ENCODE results near the gene B3GNT3.
"Not testable (repeated sequence)": the region's sequence is repeated elsewhere in the genome, so short reads cannot be mapped to it uniquely, and the experiment has no call there.

The B3GNT3 gene

DNA sequence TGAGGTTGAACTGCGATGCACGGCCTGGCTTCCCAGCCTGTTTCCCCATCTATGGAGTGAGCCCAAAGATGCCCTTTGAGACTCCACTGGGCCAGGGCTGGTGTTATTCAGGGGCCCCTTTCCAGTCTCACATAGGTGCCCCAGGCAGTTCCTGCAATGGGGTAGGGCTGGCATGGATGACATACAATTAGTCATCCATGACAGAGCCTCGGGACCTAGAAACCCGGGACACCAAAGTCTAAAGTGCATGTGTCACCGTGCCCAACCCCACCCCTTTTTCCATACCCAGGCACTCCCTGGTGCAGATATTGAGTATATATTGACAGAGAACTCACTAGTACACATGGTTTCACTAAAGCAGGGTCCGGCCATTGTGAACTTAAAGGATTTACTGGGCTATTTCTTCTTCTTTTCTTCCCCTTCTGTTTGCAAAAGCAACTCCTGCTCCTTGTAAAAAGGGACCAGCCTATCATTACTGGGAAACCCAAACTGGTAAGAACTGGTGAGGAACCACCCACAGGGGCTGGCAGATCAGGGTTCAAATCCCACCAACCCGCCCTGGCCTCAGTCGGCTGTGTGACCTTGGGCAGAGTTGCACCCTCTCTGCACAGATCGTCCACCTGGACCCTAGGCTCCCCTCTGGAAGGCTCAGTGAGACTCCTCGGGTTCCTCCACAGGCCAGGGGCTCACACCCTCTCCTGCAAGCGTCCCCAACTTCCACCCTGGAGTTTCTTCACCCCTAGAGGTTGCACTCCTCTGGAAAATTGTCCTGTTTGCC, 2.7 kb downstream of the B3GNT3 start:
- DNase-seq (ENCODE audit: low read depth): no peak

DNA sequence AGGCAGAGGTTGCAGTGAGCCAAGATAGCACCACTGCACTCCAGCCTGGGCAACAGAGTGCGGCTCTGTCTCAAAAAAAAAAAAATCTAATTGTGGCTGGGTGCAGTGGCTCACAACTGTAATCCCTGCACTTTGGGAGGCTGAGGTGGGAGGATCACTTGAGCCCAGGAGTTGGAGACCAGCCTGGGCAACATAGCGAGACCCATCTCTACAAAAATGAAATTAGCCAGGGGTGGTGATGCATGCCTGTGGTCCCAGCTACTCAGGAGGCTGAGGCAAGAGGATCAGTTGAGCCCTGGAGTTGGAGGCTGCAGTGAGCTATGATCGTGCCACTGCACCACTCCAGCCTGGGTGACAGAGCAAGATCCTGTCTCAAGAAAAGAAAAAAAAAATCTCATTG, 3.7 kb downstream of the B3GNT3 start:
- DNase-seq (ENCODE audit: low read depth): not testable (repeated sequence)

DNA sequence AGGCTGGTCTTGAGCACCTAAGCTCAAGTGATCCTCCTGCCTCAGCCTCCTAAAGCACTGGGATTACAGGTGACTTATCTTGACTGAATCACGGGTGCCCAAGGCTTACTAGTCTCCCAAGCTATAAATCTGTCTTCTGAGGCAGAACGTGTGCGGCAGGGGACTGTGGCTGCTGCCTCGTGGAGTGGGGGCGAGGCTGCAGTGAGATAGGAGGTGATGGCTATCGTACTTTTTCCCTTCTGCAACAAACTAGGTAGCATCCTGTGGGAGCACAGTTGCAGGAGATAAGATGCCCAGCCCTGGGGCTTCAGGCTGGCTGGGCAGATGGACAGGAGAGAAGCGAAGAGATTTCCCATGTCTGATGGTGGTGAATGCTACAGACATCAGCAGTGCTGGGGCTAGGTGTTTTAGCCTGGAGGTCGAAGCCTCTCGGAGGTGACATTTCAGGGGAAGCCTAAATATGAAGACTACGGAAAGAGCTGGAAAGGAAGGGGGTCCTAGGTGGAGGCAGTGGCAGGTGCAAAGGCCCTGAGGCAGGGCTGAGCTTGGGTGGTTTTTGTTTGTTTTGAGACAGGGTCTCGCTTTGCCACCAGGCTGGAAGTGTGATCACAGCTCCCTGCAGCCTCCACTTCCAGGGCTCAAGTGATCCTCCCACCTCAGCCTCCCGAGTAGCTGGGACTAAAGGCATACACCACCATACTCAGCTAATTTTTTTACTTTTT, 7.4 kb downstream of the B3GNT3 start:
- DNase-seq (ENCODE audit: low read depth): no peak

DNA sequence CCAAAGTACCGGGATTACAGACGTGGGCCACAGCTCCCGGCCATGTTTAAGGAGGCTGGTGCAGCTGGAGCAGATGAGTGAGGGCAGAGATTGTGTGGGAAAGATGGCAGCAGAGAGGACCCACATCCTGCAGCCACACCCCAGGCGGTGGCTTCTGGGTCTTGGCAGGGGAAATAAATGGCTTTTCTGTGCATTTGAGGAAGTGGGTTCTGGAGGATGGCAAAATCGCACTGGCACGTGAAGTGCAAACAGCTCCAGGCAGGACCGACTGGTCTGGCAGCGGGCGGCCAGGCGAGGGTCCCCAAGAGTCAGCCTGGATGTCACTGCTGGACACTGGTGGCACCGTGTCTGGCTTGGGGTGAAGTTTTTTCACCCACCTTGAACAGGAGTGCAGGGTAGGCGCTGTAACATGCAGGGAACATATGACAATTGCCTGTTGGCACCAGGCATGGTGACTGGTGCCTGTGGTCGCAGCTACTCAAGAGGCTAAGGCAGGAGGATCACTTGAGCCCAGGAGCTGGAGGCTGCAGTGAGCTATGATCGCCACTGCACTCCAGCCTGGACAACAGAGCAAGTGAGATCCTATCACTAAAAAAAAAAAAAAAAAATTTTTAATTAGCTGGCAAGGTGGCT, 8.4 kb downstream of the B3GNT3 start:
- peak; percentile 42 for DNase-seq (ENCODE audit: low read depth)

DNA sequence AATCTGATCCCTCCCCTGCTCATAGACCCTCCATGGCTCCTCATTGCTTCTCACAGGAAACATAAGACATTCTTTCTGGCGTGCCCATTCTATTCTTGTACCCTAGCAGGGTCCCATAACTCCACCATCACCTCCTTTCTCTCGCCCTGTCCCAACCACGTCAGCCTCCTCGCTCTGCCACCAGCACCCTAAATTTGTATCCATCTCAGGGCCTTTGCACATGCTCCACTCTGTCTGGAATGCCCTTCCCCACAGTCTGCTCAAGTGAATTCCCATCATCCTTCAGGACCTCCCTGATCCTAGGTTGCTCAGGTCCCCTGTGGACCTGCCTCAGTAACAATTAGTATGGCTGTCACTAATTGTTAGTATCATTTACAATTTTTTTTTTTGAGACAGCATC, 10.5 kb downstream of the B3GNT3 start:
- no peak for DNase-seq (ENCODE audit: low read depth)

DNA sequence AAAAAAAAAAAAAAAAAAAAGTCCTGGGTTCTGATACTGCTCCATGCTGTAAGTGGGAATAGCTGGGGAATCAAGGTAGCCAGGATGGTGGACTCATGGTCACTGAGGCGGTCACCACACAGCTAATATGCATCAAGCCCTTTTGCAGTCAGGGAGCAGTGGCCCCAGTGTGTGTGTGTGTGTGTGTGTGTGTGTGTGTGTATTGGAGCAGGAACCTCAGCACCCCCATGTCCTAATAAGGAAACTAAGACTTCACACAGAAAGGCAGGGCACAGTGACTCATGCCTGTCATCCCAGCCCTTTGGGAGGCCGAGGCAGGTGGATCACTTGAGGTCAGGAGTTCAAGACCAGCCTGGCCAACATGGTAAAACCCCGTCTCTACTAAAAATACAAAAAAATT, 12.0 kb downstream of the B3GNT3 start:
- DNase-seq (ENCODE audit: low read depth): no peak

DNA sequence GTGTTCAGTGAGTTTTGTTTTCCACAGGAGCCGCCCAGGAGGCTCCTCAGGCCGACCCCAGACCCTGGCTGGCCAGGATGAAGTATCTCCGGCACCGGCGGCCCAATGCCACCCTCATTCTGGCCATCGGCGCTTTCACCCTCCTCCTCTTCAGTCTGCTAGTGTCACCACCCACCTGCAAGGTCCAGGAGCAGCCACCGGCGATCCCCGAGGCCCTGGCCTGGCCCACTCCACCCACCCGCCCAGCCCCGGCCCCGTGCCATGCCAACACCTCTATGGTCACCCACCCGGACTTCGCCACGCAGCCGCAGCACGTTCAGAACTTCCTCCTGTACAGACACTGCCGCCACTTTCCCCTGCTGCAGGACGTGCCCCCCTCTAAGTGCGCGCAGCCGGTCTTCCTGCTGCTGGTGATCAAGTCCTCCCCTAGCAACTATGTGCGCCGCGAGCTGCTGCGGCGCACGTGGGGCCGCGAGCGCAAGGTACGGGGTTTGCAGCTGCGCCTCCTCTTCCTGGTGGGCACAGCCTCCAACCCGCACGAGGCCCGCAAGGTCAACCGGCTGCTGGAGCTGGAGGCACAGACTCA, 12.9 kb downstream of the B3GNT3 start:
- DNase-seq (ENCODE audit: low read depth): no peak

DNA sequence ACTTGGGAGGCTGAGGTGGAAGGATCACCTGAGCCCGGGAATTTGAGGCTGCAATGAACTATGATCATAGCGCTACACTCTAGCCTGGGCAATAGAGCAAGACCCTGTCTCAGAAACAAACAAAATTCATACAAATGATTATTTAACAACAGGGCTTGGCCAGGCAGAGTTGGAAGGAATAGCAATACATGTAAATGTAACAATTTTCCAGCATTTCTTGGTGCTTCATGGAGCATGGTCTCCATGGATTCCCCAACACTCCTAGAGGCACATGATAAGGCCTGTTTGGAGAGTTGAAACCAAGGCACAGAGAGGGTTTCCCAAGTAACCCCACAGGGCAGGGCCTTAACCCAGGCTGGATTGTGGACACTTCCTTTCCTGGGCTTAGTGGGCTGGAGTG, 16.2 kb downstream of the B3GNT3 start:
- no peak for DNase-seq (ENCODE audit: low read depth)

DNA sequence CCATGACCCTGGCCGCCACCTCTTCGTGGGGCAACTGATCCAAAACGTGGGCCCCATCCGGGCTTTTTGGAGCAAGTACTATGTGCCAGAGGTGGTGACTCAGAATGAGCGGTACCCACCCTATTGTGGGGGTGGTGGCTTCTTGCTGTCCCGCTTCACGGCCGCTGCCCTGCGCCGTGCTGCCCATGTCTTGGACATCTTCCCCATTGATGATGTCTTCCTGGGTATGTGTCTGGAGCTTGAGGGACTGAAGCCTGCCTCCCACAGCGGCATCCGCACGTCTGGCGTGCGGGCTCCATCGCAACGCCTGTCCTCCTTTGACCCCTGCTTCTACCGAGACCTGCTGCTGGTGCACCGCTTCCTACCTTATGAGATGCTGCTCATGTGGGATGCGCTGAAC, 16.7 kb downstream of the B3GNT3 start:
- DNase-seq (ENCODE audit: low read depth): no peak

DNA sequence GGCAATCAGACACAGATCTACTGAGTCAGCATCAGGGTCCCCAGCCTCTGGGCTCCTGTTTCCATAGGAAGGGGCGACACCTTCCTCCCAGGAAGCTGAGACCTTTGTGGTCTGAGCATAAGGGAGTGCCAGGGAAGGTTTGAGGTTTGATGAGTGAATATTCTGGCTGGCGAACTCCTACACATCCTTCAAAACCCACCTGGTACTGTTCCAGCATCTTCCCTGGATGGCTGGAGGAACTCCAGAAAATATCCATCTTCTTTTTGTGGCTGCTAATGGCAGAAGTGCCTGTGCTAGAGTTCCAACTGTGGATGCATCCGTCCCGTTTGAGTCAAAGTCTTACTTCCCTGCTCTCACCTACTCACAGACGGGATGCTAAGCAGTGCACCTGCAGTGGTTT, 17.2 kb downstream of the B3GNT3 start:
- DNase-seq (ENCODE audit: low read depth): no peak

DNA sequence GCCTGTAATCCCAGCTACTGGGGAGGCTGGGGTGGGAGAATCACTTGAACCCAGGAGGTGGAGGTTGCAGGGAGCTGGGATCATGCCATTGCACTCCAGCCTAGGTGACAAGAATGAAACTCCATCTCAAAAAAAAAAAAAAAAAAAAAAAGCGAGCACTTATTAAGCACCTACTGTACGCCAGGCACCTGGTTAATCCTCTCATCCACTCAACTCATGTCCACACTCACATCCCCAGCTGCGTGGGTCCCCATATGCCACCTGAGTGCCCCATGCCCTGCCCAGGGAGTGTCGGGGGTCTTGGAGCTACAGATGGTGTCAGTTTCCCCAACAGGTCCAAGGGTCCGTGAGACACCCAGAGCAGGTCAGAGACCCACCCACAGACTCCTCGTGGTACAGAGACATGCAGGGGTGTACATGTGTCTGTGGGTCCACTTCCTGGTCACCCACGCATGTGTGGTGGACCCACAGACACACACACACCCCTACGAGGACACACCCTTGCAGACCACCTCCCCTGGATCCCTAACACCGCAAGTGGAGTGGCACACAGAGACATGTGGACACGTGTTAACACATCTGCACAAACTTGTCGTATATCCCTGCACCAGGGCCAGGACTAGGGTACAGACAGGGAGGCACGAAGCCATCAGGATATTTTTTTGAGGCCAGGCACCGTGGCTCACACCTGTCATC, 22.9 kb downstream of the B3GNT3 start:
- no peak for DNase-seq (ENCODE audit: low read depth)

DNA sequence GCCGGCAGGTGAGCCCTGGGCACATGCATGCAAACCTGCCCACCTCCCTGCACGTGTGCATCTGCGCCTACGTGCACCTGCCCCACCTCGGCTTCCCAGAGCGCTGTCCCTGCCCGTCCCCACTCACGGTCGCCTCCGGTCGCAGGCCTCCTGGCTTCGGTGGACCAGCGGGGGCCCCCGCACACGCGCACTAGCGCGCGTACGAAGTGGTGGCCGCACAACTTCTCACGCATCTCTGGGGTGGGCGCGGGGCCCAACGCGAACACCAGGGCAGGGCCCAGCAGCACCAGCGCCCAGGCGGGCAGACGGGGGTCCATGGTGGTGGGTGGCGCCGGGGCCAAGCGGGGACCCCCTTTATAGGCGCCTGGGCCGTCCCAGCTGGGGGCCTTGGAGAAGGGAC, 26.3 kb downstream of the B3GNT3 start, which contains the start of gene INSL3:
Gene INSL3, minus strand, starts transcription at position 330 of the 400 bp plus-strand sequence. Its CDS starts 13 bp downstream, at position 317.
- DNase-seq (ENCODE audit: low read depth): no peak

DNA sequence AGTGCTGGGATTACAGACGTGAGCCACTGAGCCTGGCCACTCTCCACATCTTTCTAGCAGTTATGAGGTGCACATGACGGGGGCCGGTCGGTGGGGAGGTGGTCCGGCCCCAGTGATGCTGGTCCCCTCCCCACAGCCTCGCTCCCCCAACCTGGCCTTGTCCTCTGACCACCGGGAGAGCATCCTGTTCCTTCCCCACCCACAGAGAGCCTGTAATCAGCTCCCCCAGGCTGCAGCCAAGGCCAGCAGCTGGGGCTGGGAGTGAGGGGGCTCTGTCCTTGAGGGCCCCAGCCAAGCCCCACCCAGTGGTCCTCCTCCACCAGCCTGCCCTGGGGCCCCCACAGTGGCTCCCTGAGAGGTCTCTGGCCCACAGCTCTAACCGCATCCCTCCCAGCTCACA, 29.4 kb downstream of the B3GNT3 start:
- no peak for DNase-seq (ENCODE audit: low read depth)

DNA sequence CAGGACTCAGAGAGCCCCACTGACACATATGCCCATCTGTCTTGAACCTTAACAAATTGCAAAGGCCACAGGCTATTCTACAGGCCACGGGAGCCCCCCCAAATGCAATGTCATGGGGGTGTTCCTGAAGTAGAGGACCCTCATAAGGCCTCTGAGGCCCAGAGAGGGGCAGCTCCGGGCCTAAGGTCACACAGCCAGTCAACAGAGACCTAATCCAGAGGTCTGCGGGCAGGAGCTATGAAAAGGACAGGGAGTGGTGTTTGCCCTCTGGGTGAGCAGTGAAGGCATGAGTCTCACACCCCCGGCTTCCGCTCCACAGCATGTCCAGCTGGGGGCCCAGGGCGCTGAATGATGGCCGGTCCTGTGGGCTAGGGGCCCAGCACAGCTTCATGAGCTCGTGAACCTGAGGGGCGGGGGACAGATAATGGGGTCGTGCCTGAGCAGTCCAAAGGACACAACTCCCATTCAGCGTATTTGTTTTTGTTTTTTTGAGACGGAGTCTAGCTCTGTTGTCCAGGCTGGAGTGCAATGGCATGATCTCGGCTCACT, 31.6 kb downstream of the B3GNT3 start:
- DNase-seq (ENCODE audit: low read depth): no peak

DNA sequence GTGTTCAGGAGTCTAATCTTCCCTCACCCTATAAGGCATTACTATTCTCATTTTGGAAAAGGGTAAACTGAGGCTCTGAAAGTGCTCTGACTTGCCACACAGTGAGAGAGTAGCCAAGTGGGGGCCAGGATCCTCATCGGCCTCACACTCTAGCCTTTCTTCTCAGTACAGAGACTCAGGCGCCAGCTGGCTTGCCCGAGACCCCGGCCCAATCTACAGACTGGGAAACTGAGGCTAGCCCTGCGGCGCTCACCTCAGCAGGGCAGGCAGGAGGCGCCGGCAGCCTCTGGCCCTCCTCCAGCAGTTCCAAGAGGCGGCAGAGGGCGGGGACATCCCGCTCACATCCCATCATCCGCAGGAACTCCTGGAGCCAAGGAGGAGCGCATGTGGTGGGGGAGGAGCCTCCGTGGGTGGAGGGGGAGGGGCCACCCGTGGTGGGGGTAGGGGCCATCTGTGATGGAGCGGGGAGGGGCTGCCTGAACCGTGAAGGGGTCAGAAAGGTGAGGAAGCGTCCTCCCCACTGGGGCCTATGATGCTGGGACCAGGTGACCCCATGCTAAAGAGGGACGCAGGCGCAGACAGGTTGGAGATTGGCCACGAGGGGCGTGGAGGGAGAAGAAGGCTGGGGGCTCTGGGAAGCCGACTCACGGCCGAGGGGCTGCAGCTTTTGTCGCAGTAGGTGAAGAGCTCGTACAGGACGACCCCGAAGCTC, 35.1 kb downstream of the B3GNT3 start:
- no peak for DNase-seq (ENCODE audit: low read depth)

DNA sequence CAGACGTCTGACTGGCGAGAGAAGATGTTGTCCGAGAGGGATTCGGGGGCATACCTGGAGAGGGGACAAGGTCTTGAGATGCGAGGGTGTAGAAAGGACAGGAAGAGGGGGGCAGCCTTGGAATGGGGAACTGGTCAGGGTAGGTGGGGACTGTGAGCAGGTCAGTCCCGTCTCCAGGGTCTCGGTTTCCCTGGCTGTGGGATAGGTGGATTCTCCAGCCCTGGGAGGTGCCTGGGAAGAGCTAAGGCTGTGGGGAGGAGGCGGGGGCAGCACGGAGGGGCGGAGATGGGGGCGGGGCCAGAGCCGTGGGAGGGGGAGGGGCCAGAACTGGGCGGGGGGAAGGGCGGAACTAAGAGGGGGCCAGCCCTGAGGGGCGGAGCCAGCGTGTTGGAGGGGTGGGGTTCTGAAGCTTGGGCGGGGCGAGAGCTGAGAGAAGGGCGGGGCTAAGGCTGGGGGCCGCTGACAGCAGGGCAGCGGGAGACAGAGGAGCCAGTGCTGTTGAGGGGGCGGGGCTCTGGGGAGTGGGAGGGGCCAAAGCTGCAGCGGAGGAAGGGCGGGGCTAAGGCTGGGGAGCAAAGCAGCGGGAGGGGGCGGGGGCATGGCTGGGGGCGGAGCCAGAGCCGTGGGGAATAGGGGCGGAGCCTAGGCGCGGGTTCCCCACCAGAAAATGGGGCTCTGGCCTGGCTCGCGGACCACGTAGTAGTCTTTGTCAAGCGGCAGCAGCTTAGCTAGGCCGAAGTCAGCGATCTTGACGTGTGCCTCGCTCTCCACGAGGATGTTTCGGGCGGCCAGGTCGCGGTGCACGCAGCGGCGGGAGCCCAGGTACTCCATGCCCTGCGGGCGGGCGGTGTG, 35.9 kb downstream of the B3GNT3 start:
- DNase-seq (ENCODE audit: low read depth): no peak

DNA sequence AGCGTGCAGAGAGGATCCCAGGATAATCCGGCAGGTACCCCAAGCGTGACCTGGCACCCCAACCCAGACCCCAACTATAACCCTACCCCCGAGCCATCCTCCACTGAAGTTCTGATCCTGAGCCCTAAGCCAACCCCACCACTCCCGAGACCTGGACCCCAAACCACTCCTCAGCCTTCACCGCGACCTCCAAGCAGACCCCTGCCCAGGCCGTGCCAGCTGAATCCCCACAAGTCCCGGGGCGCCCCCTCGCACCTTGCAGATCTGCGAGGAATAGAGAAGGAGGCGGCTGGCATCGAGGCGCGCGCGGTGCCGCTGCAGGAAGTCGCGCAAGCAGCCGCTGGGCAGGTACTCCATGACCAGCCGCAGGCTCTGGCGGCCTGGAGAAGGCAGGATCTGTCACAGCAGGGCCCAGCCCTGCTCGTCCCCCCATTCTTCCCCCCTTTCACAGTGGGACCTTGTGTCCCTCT, 36.5 kb downstream of the B3GNT3 start:
- no peak for DNase-seq (ENCODE audit: low read depth)

DNA sequence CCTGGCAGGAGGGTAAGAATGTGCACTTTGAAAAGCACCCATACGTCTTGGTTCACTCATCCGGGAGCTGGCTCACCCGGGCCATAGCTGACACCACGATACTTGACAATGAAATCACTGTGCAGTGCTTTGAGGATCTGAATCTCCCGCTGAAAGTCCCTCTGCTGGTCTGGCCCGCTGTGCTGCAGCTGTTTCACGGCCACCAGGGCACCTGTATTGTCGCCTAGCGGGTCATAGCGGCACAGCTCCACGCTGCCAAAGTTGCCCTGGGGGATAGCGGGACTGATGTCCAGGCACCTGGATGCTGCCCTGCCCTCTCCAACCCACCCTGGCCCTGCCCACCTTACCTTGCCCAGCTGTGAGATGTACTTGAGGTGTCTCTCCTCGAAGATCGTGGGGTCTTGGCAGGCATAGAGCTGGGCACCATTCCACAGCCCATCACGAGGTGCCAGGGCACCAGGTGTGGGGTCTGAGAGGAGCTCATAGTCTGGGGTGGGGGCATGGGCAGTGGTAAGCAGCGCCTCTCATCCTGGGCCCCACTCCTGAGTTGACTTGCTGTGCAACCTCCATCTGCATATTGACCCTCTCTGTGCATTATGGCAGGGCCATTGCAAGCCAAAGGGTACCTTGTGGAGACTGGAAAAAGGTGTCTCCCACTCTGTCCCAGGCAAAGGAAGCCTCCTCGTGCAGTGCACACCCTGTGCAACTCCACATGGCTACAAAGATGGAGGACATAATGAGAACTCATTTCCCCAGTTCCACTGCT, 37.7 kb downstream of the B3GNT3 start:
- DNase-seq (ENCODE audit: low read depth): no peak
